ENCODE measurements around the gene RASSF9.

RASSF9 gene

DNA sequence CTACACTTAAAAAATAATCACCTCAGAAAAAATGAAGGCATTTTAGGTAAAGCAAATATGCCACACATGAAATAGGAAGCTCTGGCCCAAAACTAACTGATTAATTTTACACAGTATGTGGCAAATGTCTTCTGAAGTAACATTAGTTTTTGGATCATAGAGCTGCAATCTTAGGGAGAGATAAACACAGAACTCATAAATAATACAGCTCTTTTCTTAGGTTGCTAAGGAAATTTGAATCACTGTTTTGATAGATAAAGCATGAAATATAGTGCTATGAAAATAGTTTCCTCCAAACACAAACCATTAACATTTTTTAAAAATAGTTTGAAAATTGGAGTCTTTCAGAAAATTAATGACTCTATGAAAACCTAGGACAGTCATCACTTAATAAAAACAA is 15.0 kb downstream of the RASSF9 start:
- DNase-seq (ENCODE audit: low read depth in 2 of 2): no peak

DNA sequence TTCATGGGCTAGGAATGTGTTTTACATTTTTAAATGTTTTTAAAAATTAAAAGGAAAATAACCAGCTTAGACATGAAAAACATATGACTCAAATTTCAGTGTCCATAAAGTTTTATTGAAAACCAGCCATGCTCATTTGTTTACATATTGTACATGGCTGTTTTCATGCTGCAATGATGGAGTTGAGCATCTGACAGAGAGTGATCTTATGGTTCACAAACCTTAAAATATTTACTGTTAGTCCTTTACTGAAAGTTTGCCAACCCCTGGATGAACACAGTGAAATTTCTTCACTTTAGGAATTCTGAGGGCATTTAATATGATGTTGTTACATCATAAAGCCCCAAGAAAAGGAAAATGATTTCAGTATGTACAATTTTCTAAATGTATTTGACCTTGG is 16.1 kb downstream of the RASSF9 start:
- no peak for DNase-seq (ENCODE audit: low read depth in 2 of 2)

DNA sequence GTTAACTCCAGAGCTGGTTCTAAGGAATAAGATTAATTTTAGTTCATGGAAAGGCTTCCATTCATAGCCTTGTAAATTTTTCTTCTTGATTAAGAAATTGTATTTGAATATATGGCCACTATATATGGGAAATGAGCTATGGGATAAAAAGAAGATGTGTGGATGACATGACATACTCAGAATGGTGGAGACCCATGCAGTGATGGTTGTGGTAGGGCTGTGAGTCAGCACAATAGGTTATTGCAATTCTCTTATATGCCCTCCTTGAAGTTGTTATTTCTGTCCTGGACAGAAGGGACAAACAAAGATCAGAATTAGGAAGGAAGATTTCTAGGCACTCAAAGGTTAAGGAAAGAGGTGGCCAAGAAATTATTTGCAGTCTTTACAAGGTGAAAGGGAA is 21.5 kb downstream of the RASSF9 start:
- DNase-seq (ENCODE audit: low read depth in 2 of 2): no peak

DNA sequence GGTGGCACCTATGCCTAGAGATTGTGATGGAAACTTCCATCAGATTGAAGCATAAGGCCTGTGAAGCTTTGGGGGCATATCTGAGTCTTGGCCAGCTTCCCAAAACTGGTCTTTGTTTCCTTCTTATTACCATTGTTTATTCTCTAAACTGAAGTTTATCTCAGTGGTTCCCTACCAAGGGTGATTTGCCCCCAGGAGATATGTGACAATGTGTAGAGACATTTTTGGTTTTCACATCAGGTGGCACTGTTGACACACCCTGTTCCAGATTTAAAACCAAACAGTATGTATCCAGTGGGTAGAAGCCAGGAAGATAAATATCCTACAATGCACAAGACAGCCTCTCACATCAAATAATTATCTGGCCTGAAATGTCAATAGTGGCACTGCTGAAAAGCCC is 22.1 kb downstream of the RASSF9 start:
- no peak for DNase-seq (ENCODE audit: low read depth in 2 of 2)

DNA sequence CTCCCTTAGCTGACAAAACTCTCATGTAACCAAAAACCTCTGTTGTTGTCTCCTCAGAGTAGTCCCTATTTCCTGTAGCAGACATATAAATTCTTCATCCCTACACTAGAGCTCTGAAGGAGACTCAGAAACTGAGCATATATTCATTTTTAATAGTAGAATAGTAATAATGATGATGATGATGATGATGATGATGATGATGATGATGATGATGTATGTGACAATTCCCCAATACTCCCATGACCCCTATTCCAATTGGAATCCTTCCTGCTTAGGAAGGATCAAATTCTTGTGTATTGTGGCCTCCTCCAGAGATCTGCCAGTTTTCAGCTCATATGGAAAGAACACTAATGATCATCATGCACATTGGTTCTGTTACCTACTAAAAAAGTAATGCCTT is 26.7 kb downstream of the RASSF9 start:
- no peak for DNase-seq (ENCODE audit: low read depth in 2 of 2)

DNA sequence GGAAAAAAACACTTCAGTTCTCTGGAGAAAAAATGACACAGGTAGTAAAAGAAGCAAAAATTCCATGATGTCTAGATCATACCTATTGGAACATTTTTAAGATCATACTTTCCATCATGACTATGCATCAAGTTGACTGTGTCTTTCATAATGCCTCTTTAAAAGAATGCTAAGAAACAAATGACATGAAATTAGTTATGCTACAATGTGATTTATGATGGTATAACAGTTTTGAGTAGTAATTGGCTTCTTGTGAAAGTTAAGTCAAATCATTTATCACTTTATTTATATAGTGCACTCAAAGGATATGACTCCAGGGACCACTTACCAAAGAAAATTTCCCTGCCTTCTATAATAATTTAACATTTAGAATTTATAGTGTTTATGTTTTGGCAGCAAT is 28.5 kb downstream of the RASSF9 start:
- no peak for DNase-seq (ENCODE audit: low read depth in 2 of 2)

DNA sequence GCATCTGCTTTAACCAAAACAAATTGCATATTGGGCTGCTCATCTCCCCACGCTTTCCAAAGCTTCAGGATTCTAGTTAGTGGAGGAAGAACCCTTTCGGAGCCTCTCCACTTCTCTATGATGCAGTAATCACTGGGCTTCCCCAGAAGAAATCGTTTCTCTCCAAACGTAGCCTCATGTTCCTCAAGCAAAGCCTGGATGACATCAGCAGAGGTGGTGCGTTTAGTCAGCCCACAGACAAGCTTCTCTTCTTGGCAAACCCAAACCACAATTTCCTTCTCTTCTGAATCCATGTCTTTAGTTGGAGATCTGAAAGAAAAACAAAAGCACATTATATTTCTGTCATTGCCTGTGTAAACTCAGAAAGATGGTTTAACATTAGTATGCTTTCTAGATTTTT is 30.6 kb downstream of the RASSF9 start:
- DNase-seq (ENCODE audit: low read depth in 2 of 2): no peak

DNA sequence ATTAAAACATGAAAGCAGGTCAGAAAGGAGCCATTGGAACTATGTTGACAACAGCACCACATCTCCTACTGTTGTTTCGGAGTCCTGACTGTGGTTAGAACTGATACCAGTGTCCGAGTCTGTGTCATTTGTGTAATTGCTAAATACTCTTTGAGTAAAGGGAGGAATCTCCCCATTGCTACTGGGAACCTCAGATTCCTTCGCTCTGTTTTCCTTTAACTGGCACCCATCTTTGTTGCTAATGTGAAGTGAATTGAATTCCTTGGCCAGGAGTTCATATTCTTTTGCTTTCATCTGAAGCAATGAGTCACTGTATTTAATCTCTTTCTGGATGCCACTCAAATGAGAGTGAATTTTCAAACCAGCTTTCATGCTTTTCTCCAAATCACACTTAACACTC is 31.5 kb downstream of the RASSF9 start:
- no peak for DNase-seq (ENCODE audit: low read depth in 2 of 2)

DNA sequence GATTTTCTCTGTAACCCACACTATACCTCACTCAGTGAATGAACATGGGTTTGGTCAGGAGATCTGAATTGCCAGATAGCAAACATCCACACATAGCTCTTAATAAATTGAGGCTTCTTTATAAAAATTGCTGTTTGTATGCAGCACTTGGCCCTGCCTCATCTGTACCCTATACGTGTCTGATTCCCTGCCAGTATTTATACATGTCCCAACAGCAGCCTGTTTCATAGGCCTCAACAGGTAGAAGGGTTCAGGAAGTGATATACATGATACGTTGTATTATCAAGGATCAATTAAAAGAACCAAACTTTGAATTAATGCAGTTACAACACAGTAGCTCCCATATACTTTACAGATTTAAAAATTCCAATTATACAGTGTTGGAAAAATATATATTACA is 32.3 kb downstream of the RASSF9 start:
- DNase-seq (ENCODE audit: low read depth in 2 of 2): no peak

DNA sequence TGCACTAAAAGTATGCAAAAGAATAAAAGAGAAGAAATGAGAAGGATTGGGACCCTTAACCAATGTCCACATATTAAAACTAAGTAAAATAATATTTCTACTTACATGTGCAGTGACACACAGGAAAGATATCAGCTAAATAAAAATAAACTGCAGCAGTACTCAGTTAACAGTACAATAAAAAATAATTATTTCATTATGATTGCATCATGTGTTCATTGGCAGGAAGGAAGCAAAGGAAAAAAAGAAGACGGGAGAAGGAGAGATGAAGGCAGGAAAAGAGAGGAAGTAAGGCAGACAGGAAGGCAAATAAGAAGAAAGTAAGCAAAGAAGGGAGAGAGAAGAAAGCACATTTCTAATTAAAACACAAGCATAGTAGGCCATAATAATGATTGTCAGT is 33.0 kb downstream of the RASSF9 start:
- DNase-seq (ENCODE audit: low read depth in 2 of 2): no peak

DNA sequence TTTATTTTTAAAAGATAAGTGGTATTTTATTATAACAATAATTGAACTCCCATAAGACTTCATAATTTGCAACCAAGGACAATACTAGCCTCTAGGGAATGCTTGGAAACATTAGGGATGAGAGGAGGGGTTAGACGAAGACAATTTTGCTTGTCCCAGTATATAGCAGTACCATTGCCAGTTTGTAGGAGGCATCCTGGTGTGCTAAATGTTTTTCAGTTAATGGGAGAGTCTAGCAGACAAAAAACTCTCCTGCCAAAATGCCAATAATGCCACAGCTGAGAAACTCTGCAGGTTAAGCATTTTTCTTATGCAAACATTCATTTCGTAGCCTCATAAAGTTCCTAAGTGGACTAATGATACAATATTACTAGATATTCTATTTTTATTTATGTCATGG is 38.1 kb downstream of the RASSF9 start:
- DNase-seq (ENCODE audit: low read depth in 2 of 2): no peak

DNA sequence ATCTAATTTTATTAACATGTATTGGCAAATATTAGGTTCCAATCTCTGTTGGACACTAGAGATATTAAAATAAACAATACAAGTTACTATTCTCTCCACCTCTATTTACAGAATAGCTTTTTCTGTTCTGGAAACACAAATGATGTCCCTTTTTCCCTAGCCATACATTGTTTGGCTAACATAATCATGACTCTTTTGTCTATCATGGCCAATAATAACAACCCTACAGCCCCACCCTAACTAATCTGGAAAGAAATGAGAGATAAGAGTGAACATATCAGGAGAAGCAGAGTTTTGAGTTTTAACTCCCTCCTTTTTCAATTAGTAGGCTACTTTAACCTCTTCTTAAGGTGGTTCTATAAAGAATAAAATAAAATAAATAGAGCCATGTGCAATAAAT is 40.2 kb downstream of the RASSF9 start:
- DNase-seq (ENCODE audit: low read depth in 2 of 2): no peak

DNA sequence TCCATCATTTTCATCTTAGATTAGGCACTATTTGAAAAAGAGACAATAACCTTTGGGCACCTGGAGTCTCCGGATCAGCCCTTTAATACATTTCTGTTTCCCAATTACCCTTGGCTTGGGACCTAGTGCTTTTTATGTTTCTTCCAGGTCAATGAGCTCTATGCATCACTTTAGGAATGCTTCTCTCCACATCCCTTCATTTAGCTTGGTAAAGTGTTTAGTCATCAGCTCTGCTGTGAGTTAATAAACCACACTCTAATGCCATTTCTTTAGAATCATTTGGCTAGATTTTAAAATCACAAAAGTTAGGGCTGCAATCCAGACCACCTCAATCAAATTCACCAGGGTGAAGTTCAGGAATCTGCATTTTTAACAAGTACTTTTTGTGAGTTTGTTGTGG is 41.7 kb downstream of the RASSF9 start:
- DNase-seq (ENCODE audit: low read depth in 2 of 2): no peak

DNA sequence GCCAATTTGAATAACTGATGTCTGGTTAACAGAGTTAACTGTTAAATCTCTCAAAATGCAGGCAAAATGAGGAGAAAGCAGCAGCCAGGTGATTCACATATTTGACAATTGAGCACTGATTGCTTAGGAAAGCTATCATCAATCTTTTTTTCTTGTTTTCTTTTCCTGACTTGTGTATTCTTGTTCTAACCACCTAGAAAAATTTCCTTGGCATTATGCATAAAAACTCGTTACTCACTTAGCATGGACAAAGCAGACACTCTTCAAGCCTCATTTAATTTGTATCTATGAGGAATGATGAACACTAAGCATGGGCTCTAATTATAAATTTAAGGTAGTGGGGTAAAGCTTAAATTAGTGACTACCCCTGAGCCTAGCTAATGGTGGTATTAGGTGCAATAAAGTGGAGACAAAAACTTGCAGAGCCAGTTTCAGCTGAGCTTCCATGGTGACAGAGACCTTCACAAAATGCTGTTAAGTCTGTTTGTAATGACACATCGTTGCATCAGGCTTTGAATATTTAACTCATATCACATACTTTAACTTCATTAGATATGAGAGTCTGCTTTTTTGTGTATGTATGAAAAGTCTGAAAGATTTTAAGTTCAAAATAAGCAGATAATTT is 52.0 kb downstream of the RASSF9 start:
- no peak for DNase-seq (ENCODE audit: low read depth in 2 of 2)

DNA sequence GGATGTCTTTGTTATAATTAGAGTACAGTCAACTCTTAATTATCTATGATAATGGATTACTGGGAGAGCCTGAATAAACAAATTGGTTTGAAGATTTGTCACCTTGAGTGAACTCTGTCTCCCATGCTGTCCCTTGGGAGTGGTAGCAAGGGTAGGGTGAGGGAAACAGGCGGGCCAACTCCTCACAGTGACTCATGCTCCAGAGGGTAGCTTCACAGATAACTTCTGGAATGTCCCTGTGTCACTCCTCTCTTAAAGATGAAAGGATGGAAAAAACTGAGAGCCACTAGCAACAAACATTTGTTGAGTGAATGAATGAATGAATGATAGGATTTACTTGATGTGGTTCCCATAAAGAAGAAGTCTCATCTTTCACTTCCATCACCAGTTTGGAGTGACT is 53.5 kb downstream of the RASSF9 start:
- DNase-seq (ENCODE audit: low read depth in 2 of 2): no peak

DNA sequence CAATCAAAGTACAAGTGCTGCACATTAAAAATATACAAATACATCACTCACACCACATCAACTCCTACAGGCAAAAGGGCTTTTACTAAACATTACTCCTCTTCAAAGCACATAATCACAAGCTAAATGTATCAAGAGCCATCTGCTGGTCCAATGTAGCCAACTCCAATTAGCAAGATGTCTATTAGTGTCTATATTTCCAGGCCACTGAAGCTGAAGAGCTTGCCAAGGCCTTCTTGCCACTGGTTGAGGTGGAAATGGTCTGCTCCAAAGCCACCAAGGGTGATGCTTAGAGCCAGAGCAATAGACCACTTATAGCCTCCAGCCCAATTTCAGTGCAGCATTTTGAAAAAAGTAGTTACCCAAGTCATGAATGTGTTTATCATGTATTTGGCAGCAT is 54.4 kb downstream of the RASSF9 start:
- DNase-seq (ENCODE audit: low read depth in 2 of 2): no peak

DNA sequence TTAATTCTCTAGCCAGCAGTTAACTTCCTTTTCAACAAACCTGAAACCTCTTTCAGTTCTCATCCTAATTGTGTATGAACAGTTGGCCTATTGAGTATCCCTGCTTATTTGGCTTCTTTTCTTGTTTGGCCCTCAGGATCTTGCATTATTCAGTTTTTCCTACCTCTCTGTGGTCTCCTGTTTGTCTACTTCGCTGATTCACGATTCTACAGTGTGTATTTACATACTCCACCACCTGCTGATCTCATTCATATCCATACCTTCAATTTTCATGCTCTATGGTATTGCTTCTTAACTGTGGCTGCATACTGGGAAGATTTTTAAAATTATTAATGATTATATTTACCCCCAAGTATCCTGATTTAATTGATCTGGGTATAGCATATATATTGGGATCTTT is 56.4 kb downstream of the RASSF9 start:
- DNase-seq (ENCODE audit: low read depth in 2 of 2): no peak

DNA sequence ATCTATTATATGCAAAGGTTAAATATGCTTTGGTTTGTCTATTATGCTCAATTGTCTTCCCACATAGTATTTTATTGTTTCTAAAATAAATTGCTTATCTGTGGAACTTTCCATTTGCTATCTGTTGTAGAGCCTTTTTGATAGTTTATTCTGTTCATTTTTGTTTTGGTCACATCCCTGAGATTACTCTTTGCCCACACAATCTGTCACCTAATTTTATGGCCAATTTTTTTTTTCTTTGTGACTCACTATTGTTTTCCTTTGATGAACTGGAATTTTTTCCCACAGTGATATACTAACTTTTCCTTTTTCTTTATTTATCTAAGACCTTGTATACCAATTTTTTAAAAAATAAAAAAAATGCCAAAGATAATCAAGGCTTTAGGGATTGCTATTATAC is 61.1 kb downstream of the RASSF9 start:
- DNase-seq (ENCODE audit: low read depth in 2 of 2): no peak

DNA sequence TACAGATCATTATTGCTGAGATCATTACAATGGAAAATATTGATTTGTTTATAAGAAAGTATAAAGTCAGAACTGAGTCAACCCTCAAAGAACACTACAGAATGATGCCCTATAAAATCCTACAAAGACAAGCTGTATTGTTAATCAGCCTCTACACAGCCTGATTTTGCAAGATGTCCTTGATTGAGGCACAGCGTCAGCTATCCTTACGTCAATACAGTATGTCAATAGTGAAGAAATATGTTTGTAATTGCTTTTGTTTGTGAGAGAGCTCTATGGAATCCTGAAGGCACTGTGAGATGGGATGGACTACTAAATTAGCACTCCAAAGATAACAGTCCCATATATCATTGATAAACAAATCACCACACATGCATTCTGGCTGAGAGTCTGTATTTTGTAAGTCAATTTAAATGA is 70.7 kb downstream of the RASSF9 start:
- no peak for DNase-seq (ENCODE audit: low read depth in 2 of 2)

DNA sequence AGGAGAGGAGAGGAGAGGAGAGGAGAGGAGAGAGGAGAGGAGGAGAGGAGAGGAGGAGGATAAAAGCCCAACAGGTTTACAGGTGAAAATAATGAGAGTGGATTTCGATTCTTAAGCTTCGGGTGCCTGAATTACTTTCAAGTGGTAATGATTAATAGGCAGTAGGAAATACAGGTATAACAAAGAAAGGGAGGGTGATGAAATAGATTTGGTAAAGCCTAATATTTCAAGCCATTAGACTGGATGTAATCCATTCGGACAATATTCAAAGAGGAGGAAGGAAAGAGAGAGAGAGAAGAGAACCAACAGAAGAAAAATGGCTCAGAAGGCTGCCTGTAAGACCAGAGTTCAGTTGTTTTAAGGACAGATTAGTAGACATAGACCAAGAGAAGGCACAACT is 76.6 kb downstream of the RASSF9 start:
- DNase-seq (ENCODE audit: low read depth in 2 of 2): no peak

DNA sequence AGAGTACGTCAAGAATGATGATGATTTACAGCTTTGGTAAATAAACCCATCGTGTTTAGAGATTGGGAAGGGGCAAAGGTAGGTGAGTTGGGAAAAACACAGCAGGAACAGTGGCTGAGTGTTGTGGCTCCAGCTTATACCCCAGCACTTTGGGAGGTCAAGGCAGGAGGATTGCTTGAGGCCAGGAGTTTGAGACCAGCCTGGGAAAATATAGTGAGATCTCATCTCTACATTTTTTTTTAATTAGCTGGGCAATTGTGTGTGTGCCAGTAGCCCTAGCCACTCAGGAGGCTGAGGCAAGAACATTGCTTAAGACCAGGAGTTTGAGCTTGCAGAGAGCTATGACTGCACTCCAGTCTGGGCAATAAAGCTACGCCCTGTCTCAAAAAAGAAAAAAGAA is 77.1 kb downstream of the RASSF9 start:
- DNase-seq (ENCODE audit: low read depth in 2 of 2): no peak

DNA sequence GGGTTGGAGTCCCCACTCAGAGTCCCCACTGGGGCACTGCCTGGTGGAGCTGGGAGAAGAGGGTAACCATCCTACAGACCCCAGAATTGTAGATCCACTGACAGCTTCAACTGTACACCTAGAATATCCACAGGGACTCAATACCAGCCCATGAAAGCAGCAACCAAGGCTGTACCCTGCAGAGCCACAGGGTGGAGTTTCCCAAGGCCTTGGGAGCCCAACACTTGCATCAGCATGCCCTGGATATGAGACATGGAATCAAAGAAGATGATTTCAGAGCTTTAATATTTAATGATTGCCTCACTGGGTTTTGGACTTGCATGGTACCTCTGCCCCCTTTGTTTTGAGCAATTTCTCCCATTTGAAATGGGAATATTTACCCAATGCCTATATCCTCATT is 80.4 kb downstream of the RASSF9 start:
- no peak for DNase-seq (ENCODE audit: low read depth in 2 of 2)

Measured in stimulated activated CD4-positive, alpha-beta T cell treated with anti-CD3 and anti-CD28 coated beads, Interleukin-12 subunit alpha, Interleukin-12 subunit beta, amount 100 ng/mL, for 24 hours (primary cell).